AG04450 (cell line): ENCODE results near the gene COL13A1. TPM values are rescaled to one million over a fixed set of nuclear protein-coding genes. Genes with fewer than 3 reads are reported as not detected.

Source experiments
- CTCF ChIA-PET: fragments of 300-600, 350-600 bp; formaldehyde crosslinking; extraction: SDS; loops from one replicate; lab custom pipeline; 2022; ENCODE audit warnings: antibody characterized with exemption, inconsistent platforms; lab: Charles Lee
- POLR2A ChIA-PET: fragments of 350-600 bp; formaldehyde crosslinking; extraction: SDS; loops from one replicate; lab custom pipeline; 2021; ENCODE audit warnings: antibody characterized with exemption, inconsistent platforms; lab: Yijun Ruan, JAX
- DNase-seq: peaks from one replicate; pipeline ENCODE4 v3.0.0-alpha.2; 2011; ENCODE audit warnings: low read depth, low spot score
- H3K27ac ChIP-seq: one replicate; pipeline ENCODE4 v1.5.1; 2012; ENCODE audit warnings: low read depth, low read length, control low read depth
- H3K27me3 ChIP-seq: one replicate; pipeline ENCODE4 v1.6.0; 2012; ENCODE audit warnings: low read length; ENCODE audit not compliant: control insufficient read depth, insufficient read depth
- H3K4me3 ChIP-seq: 2 replicates; pipeline ENCODE4 v1.5.1; 2011; ENCODE audit warnings: mild to moderate bottlenecking, low read depth, low read length, control low read depth
- H3K9me3 ChIP-seq: 2 replicates; pipeline ENCODE4 v1.5.1; 2012; ENCODE audit warnings: low read length; ENCODE audit not compliant: control insufficient read depth, insufficient read depth
- polyA minus RNA-seq: library from RNA; depleted of rRNA, polyadenylated mRNA; stranded (reverse); fragments of >200 nt; gene quantifications from 2 replicates; pipeline ENCODE4 v1.2.3, GENCODE V29; 2011; rRNA and poly(A)+ RNA removed
- polyA plus RNA-seq: library from polyadenylated mRNA; depleted of rRNA; stranded (reverse); fragments of >200 nt; gene quantifications from 2 replicates; pipeline ENCODE4 v1.2.3, GENCODE V29; 2011; rRNA removed
- TF ChIP-seq, protein P1 (sequence below): IDR thresholded peaks from 2 replicates; pipeline ENCODE4 v1.5.1; 2011; ENCODE audit warnings: low read depth, low read length, control low read depth, inconsistent platforms

COL13A1 gene
- polyA plus RNA-seq (10.9 and 13.1 TPM in 2 replicates), polyA minus RNA-seq (4.8 and 5.6 TPM in 2 replicates)

- CTCF ChIA-PET, result interaction anchor here (0.5 to 4.1 kb wide), 27 partner anchors 9 to 248 kb away, joined by 3 to 79 read pairs (median 4); no protein-coding TSS in a partner anchor
- no peaks in the 10 kb centered on the region for H3K9me3 ChIP-seq
- POLR2A ChIA-PET, result interaction anchor here (1.0 kb wide), 1 partner anchor 62 kb away, joined by 3 read pairs; no protein-coding TSS in a partner anchor
- peak within 1 kb of the TSS; percentile 76 for H3K4me3 ChIP-seq
- TF ChIP-seq, protein P1, sequence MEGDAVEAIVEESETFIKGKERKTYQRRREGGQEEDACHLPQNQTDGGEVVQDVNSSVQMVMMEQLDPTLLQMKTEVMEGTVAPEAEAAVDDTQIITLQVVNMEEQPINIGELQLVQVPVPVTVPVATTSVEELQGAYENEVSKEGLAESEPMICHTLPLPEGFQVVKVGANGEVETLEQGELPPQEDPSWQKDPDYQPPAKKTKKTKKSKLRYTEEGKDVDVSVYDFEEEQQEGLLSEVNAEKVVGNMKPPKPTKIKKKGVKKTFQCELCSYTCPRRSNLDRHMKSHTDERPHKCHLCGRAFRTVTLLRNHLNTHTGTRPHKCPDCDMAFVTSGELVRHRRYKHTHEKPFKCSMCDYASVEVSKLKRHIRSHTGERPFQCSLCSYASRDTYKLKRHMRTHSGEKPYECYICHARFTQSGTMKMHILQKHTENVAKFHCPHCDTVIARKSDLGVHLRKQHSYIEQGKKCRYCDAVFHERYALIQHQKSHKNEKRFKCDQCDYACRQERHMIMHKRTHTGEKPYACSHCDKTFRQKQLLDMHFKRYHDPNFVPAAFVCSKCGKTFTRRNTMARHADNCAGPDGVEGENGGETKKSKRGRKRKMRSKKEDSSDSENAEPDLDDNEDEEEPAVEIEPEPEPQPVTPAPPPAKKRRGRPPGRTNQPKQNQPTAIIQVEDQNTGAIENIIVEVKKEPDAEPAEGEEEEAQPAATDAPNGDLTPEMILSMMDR, result no peak
- DNase-seq, result no peak
- H3K27me3 ChIP-seq, result peaks cover 7% of the 10 kb centered on the region
- peak within 1 kb of the TSS; percentile 21 for H3K27ac ChIP-seq
These were observed at the start of gene COL13A1 for GRCh38 chr10:69801434-69802315. COL13A1 (plus strand) TSS chr10:69801906; CDS start chr10:69802424, 518 bp downstream.

GRCh38 chr10:69752479-69752878 lies 49.2 kb upstream of the COL13A1 start:
- DNase-seq, result no peak
- Histone ChIP-seq H3K27ac (no peak overlapping the region), H3K27me3 (no peaks in the 10 kb centered on the region), H3K9me3 (no peaks in the 10 kb centered on the region), H3K4me3 (no peak overlapping the region)
- TF ChIP-seq, protein P1, result no peak
- POLR2A ChIA-PET, result no interaction called here
- CTCF ChIA-PET, result interaction anchor here (1.5 to 1.7 kb wide), 2 partner anchors 9 to 48 kb away, joined by 3 to 5 read pairs; no protein-coding TSS in a partner anchor

- H3K27ac ChIP-seq, result no peak overlapping the region
- TF ChIP-seq, protein P1, result no peak
- H3K9me3 ChIP-seq, result no peaks in the 10 kb centered on the region
- no peak overlapping the region for H3K4me3 ChIP-seq
- ChIA-PET CTCF (interaction anchor here (0.8 kb wide), 2 partner anchors 23 to 33 kb away, joined by 3 to 5 read pairs; no protein-coding TSS in a partner anchor), POLR2A (no interaction called here)
- no peaks in the 10 kb centered on the region for H3K27me3 ChIP-seq
- no peak for DNase-seq
These were observed 45.4 kb upstream of the COL13A1 start for GRCh38 chr10:69756279-69756678.

- no peak for DNase-seq
- ChIA-PET POLR2A (no interaction called here), CTCF (interaction anchor here (0.8 kb wide), 1 partner anchor 24 kb away, joined by 3 read pairs; no protein-coding TSS in a partner anchor)
- Histone ChIP-seq H3K27ac (peak overlapping the region; percentile 39), H3K4me3 (no peak overlapping the region), H3K27me3 (no peaks in the 10 kb centered on the region), H3K9me3 (no peaks in the 10 kb centered on the region)
- TF ChIP-seq, protein P1, result no peak
These were observed 44.5 kb upstream of the COL13A1 start for GRCh38 chr10:69757206-69757552.
